Measurements from ENCODE around the gene TBC1D22B. TPM values are rescaled to one million over a fixed set of nuclear protein-coding genes. Genes with fewer than 3 reads are reported as not detected.
A peak's percentile ranks its signal among the peaks of the same experiment; 100 is the strongest.

TBC1D22B gene
- total and polyA plus RNA-seq, 2 of the 13 experiments (the other 11 are each of a cell fraction or from before 2014, with no cell fraction given), result 9.7 to 12.9 TPM

- TF ChIP-seq HNF4A (CRISPR knock-in tag; IDR thresholded peaks at IDR 0.05), result no peak; the same call in 1 of the 2 replicates
- no peak for TF ChIP-seq ZNF230 (CRISPR knock-in tag; IDR thresholded peaks at IDR 0.05)
Observed at GRCh38 chr6:37257320-37257633, 295 bp upstream of the TBC1D22B start (continued).

GRCh38 chr6:37258405-37259105 is 983 bp downstream of the TBC1D22B start:
- FAIRE-seq, result no peak
- no peak for DNase-seq (ENCODE audit: low spot score)
- peaks cover 45% of the 10 kb centered on the region for H3K79me2 ChIP-seq (ENCODE audit: insufficient read depth, low read length)
- no peaks in the 10 kb centered on the region for H3K9me3 ChIP-seq (ENCODE audit: low read length)
- H2AFZ ChIP-seq (ENCODE audit: low read length), result no peak overlapping the region
- TSS peak; percentile 70 for BruUV-seq (replicated peaks)
- peak overlapping the region; percentile 94 to 98 (median 97) for H3K4me3 ChIP-seq (replicated peaks in 1 of 3; ENCODE audit: insufficient read depth in 1 of 3, low read depth in 2 of 3, low read length in 3 of 3)
- no peaks in the 10 kb centered on the region for H3K36me3 ChIP-seq (replicated peaks in 1 of 2; ENCODE audit: control insufficient read depth in 1 of 2, insufficient read depth in 2 of 2, low read length in 2 of 2)
- ChIA-PET CTCF (ENCODE audit: low intra/inter-chr PET ratio, low total read pairs) (no interaction called here), POLR2A (interaction anchor here (1.0 to 2.7 kb wide), 7 partner anchors 12 to 131 kb away, joined by 3 to 54 read pairs (median 8); partner anchors contain the start of gene PIM1)
- no peaks in the 10 kb centered on the region; a peak in 1 of 5 replicates for H3K27me3 ChIP-seq (ENCODE audit: control insufficient read depth in 1 of 2, insufficient read depth in 2 of 2, low read length in 2 of 2)
- H3K9ac ChIP-seq (ENCODE audit: insufficient read depth, low read depth, low read length), result peak overlapping the region; percentile 87
- peak overlapping the region; percentile 79 for H3K27ac ChIP-seq (ENCODE audit: extremely low read length, insufficient read depth, low read length)
- H3K4me2 ChIP-seq (ENCODE audit: low read depth, low read length), result peak overlapping the region; percentile 94
- 16% methylated on average over 7 of the region's 11 CpGs for WGBS (ENCODE audit: low lambda C conversion rate)
- peaks cover 59% of the 10 kb centered on the region for H3K4me1 ChIP-seq (ENCODE audit: insufficient read depth, low read length)
- H4K20me1 ChIP-seq (ENCODE audit: insufficient read depth, low read length), result peaks cover 4% of the 10 kb centered on the region; the same call in 1 of the 2 replicates
- in situ Hi-C loops (cut with HindIII; ENCODE audit: extremely low pct_ligation_motif_present, low pct_unique_long_range_greater_than_20kb), result no loop called here
- ATAC-seq, result no peak; the same call in 2 of the 3 replicates
- intact Hi-C loops (cut with micrococcal nuclease; ENCODE audit: unreplicated experiment), result loop anchor here (2.0 kb wide), 1 partner anchor 56 kb away; no protein-coding TSS in a partner anchor
- TF ChIP-seq TFE3 (CRISPR knock-in tag; IDR thresholded peaks at IDR 0.05) (0 out of 2 replicates have a peak, but pooled peaks have one; percentile 15), ZNF784 (CRISPR knock-in tag; IDR thresholded peaks at IDR 0.05; ENCODE audit: borderline replicate concordance) (no peak), ZBTB46 (CRISPR knock-in tag; IDR thresholded peaks at IDR 0.05; ENCODE audit: borderline replicate concordance) (0 out of 2 replicates have a peak, but pooled peaks have one; percentile 32), ARID2 (CRISPR knock-in tag; IDR thresholded peaks at IDR 0.05; ENCODE audit: borderline replicate concordance) (no peak), ISL2 (CRISPR knock-in tag; IDR thresholded peaks at IDR 0.05) (0 out of 2 replicates have a peak, but pooled peaks have one; percentile 37), HOMEZ (CRISPR knock-in tag; IDR thresholded peaks at IDR 0.05; ENCODE audit: low read depth) (no peak), ZNF367 (CRISPR knock-in tag; IDR thresholded peaks at IDR 0.05; ENCODE audit: borderline replicate concordance) (0 out of 2 replicates have a peak, but pooled peaks have one; percentile 4), MIXL1 (CRISPR knock-in tag; IDR thresholded peaks at IDR 0.05) (0 out of 2 replicates have a peak, but pooled peaks have one; percentile 8), ZNF552 (CRISPR knock-in tag; IDR thresholded peaks at IDR 0.05; ENCODE audit: borderline replicate concordance) (no peak), ZFP37 (CRISPR knock-in tag; IDR thresholded peaks at IDR 0.05; ENCODE audit: borderline replicate concordance) (peak; percentile 28; the same call in 1 of the 2 replicates), ZNF362 (CRISPR knock-in tag; IDR thresholded peaks at IDR 0.05; ENCODE audit: borderline replicate concordance) (peak; percentile 24; the same call in 1 of the 2 replicates), ZNF430 (CRISPR knock-in tag; IDR thresholded peaks at IDR 0.05) (no peak), ZNF557 (CRISPR knock-in tag; IDR thresholded peaks at IDR 0.05) (0 out of 2 replicates have a peak, but pooled peaks have one; percentile 38)

Measured in HepG2 (cell line).